GM23338 (cell line): Measurements from ENCODE around the gene RNF157.

ENCODE experiments used
- EZH2 ChIP-seq: fragments of 200-600 bp; sonication (generic); IDR thresholded peaks from one replicate; pipeline ENCODE4 v1.8.0; 2017; ENCODE audit warnings: antibody characterized with exemption, mild to moderate bottlenecking, low read depth; ENCODE audit not compliant: unreplicated experiment
- EZH2phosphoT487 ChIP-seq: fragments of 200-600 bp; sonication (generic); IDR thresholded peaks from one replicate; pipeline ENCODE4 v1.8.1; 2018; ENCODE audit warnings: antibody characterized with exemption; ENCODE audit not compliant: unreplicated experiment
- POLR2AphosphoS5 ChIP-seq: IDR thresholded peaks from 2 replicates; pipeline ENCODE4 v1.6.1; 2016; ENCODE audit warnings: antibody characterized with exemption, low read depth
- ZNF114 ChIP-seq: fragments of 250-450 bp; sonication (Bioruptor Pico); IDR thresholded peaks from 2 replicates; pipeline ENCODE4 v1.5.0; 2020; ENCODE audit warnings: mild to moderate bottlenecking, moderate library complexity
- TF ChIP-seq, protein P1 (sequence below), 2 experiments: fragments of 200-600 bp in 1 of 2; sonication (generic) in 1 of 2; conservative IDR thresholded peaks; 2 replicates each; pipeline versions ENCODE4 v1.5.1 to v1.6.1; 2016 to 2017; ENCODE audit warnings: antibody characterized with exemption in 2 of 2, low read depth in 2 of 2, mild to moderate bottlenecking in 2 of 2, moderate library complexity in 1 of 2

DNA sequence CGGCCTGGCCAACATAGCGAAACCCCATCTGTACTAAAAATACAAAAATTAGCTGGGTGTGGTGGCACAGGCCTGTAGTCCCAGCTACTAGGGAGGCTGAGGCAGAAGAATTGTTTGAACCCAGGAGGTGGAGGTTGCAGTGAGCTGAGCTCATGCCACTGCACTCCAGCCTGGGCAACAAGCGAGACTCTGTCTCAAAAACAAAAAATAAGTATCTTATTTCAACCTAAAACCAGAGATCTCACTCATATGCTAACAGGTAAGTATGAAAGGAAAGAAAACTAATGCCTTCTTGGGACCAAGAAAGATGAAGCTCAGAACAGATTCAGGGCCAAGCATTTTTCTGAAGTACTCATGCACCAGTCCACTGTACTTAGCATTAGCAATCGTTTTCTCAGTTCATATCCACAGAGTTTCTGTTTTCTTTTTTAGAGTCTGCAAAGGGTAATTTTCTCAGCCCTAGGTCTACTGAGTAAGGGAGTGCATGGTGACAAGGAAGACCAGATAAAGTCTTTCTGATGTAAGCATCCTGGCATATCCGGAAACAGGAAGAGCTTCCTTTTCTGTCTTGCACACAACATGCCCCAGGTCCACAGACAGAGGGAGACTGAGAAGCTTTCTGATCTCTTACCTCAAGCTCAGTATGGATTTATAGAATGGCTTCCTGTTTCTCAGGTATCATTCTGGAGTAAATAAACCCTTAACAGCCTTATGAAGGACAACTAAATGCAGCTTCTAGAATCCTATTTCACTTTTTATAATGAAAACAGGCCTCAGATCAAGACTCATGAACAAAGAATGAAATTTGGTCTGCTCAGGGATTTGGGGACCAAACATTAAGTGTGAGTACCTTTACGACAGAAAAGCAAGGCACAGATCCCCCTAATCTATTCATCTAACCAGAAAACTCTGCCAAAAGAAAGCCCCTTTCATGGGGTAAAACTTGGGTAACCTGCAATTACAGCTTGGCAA, 60.5 kb downstream of the RNF157 start:
- no peak for TF ChIP-seq EZH2
- TF ChIP-seq, protein P1, sequence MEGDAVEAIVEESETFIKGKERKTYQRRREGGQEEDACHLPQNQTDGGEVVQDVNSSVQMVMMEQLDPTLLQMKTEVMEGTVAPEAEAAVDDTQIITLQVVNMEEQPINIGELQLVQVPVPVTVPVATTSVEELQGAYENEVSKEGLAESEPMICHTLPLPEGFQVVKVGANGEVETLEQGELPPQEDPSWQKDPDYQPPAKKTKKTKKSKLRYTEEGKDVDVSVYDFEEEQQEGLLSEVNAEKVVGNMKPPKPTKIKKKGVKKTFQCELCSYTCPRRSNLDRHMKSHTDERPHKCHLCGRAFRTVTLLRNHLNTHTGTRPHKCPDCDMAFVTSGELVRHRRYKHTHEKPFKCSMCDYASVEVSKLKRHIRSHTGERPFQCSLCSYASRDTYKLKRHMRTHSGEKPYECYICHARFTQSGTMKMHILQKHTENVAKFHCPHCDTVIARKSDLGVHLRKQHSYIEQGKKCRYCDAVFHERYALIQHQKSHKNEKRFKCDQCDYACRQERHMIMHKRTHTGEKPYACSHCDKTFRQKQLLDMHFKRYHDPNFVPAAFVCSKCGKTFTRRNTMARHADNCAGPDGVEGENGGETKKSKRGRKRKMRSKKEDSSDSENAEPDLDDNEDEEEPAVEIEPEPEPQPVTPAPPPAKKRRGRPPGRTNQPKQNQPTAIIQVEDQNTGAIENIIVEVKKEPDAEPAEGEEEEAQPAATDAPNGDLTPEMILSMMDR (conservative IDR thresholded peaks at IDR 0.05; ENCODE audit: low read depth in 2 of 2): no peak
- TF ChIP-seq EZH2phosphoT487: no peak
- TF ChIP-seq POLR2AphosphoS5: no peak
- no peak for TF ChIP-seq ZNF114 (CRISPR knock-in tag)
